Measurements from ENCODE around the gene PROSER3.
"Not testable (repeated sequence)": the region's sequence is repeated elsewhere in the genome, so short reads cannot be mapped to it uniquely, and the experiment has no call there.

Gene PROSER3

GRCh38 chr19:35722461-35722860 lies 35.5 kb upstream of the PROSER3 start:
- in situ Hi-C loops (cut with MboI; ENCODE audit: low sequenced_read_pairs): no loop called here

- in situ Hi-C loops (cut with MboI; ENCODE audit: low sequenced_read_pairs): no loop called here
Observed at GRCh38 chr19:35722897-35723296, 35.1 kb upstream of the PROSER3 start.

- in situ Hi-C loops (cut with MboI; ENCODE audit: low sequenced_read_pairs): no loop called here
Observed at GRCh38 chr19:35723671-35724070, 34.3 kb upstream of the PROSER3 start.

- in situ Hi-C loops (cut with MboI; ENCODE audit: low sequenced_read_pairs): not testable (repeated sequence)
Observed at GRCh38 chr19:35724132-35724531, 33.8 kb upstream of the PROSER3 start.

- in situ Hi-C loops (cut with MboI; ENCODE audit: low sequenced_read_pairs): no loop called here
Observed at GRCh38 chr19:35724560-35724959, 33.4 kb upstream of the PROSER3 start.

GRCh38 chr19:35725216-35725861 lies 32.6 kb upstream of the PROSER3 start:
- in situ Hi-C loops (cut with MboI; ENCODE audit: low sequenced_read_pairs): no loop called here

- in situ Hi-C loops (cut with MboI; ENCODE audit: low sequenced_read_pairs): no loop called here
Observed at GRCh38 chr19:35727053-35727955, 30.7 kb upstream of the PROSER3 start.

DNA sequence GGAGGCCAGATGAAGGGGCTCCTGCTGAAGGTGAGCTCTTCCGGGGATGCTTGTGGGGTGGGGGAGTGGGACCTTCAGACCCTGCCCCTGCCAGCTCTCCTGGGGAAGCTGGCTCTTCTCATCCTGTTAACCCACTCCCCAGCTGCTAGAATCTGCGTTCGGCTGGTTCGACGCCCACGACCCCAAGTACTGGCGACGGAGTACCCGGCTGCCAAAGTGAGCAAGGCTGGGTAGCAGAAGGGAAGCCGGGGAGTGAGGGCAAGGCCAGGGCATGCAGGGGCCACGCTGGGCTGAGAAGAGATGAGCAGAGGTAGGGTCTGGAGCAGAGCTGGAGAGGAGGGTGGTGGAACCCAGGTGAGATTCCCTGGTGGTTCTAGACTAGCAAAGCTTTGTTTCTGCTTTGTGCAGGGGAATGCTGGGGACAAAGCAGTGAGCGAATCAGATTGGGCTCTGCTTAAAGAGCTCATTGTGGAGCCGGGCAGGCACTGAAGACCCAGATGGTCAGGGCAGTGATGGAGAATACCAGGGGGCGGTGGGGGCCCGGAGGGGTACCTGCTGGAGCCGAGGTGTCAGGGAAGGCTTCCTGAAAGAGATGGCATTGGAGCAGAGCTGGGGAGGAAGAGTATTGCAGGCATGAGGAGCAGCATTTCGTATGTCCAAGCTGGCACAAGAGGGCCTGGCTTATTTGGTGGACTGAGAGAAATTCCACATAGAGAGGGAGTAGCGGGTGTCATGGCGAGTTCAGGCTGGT lies 29.8 kb upstream of the PROSER3 start:
- in situ Hi-C loops (cut with MboI; ENCODE audit: low sequenced_read_pairs): no loop called here

DNA sequence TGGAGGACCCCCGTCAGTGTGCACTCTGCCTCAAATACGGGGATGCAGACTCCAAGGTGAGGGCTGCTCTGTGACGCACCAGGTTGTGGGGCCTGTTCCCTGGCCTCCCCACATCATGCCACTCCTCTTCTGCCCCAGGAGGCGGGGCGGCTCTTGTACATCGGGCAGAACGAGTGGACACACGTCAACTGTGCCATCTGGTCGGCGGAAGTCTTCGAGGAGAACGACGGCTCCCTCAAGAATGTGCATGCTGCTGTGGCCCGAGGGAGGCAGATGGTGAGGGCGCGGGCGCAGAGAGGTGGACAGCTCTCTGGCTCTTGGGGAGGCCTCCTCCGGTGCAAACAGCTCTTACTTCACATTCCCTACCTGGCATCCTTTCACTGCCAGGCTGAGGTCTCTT lies 29.0 kb upstream of the PROSER3 start:
- in situ Hi-C loops (cut with MboI; ENCODE audit: low sequenced_read_pairs): no loop called here

- in situ Hi-C loops (cut with MboI; ENCODE audit: low sequenced_read_pairs): no loop called here
Observed at GRCh38 chr19:35729763-35730162, 28.2 kb upstream of the PROSER3 start.

DNA sequence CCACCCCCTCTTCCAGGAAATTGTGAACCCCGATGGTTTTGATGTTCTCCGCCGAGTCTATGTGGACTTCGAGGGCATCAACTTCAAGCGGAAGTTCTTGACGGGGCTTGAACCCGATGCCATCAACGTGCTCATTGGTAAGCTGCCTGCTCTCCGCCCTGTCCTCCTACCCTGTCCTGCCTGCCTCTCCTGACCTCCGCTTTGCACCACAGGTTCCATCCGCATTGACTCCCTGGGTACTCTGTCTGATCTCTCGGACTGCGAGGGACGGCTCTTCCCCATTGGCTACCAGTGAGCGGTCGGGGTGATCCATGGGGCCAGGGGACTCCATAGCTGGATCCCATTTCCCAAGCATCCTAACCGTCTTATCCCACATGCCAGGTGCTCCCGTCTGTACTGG lies 27.6 kb upstream of the PROSER3 start:
- in situ Hi-C loops (cut with MboI; ENCODE audit: low sequenced_read_pairs): no loop called here

DNA sequence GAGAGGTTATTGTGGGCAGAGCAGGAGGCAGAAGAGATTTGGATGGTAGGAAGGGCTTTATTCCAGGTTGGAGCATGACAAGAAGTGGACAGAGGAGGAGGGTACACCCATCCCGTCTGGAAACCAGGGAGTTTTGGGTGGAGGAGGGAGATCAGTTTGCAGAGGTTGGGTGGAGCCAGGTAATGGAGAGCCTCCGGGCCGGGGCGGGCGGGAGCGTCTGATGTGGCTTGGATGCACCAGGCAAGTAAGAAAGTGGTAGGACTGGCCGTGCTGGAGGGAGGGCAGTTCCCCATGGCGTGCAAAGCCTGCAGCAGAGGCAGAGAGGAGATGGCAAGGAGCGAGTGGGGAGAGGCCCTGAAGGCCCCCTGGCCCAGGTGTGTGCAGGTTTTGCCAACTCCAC lies 26.6 kb upstream of the PROSER3 start:
- in situ Hi-C loops (cut with MboI; ENCODE audit: low sequenced_read_pairs): no loop called here

DNA sequence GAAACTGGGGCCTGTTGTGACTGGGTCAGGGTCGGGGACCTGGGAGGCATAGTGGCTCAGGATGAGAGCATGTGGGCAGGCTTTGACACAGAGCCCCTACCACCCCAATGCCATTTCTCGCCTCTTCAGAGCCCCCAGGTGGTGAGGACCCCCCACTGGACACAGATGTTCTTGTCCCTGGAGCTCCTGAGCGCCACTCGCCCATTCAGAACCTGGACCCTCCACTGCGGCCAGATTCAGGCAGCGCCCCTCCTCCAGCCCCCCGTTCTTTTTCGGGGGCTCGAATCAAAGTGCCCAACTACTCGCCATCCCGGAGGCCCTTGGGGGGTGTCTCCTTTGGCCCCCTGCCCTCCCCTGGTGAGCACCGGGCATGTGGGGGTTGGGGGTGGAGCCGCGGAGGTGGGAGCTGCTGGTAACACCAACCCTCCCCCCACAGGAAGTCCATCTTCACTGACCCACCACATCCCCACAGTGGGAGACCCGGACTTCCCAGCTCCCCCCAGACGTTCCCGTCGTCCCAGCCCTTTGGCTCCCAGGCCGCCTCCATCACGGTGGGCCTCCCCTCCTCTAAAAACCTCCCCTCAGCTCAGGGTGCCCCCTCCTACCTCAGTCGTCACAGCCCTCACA lies 26.1 kb upstream of the PROSER3 start:
- in situ Hi-C loops (cut with MboI; ENCODE audit: low sequenced_read_pairs): no loop called here

- in situ Hi-C loops (cut with MboI; ENCODE audit: low sequenced_read_pairs): no loop called here
Observed at GRCh38 chr19:35732540-35733179, 25.3 kb upstream of the PROSER3 start.

DNA sequence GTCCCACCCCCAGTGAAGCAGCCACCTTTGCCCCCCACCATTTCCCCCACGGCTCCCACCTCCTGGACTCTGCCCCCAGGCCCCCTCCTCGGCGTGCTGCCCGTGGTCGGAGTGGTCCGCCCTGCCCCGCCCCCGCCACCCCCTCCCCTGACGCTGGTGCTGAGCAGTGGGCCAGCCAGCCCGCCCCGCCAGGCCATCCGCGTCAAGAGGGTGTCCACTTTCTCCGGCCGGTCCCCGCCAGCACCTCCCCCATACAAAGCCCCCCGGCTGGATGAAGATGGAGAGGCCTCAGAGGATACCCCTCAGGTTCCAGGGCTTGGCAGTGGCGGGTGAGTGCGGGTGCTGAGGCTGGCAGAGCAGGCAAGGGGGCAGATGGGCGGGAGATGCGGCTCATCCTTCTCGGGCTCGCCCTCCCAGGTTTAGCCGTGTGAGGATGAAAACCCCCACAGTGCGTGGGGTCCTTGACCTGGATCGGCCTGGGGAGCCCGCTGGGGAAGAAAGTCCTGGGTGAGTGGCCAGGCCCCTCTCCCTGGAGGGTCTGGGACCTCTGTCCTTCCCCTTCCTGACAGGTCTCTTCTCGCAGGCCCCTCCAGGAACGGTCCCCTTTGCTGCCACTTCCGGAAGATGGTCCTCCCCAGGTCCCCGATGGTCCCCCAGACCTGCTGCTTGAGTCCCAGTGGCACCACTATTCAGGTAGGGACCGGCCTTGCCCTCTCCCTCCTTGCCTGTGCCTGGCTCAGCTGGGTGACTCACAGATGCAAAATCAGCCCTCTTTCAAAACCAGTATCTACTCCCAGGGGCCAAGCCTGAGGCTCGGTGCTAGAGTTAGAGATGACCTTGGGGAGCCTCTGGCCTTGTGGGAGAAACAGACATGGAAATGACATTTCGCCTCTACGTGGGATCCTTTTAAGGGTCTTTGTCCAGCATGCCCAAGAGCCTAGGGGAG lies 24.5 kb upstream of the PROSER3 start:
- in situ Hi-C loops (cut with MboI; ENCODE audit: low sequenced_read_pairs): no loop called here

DNA sequence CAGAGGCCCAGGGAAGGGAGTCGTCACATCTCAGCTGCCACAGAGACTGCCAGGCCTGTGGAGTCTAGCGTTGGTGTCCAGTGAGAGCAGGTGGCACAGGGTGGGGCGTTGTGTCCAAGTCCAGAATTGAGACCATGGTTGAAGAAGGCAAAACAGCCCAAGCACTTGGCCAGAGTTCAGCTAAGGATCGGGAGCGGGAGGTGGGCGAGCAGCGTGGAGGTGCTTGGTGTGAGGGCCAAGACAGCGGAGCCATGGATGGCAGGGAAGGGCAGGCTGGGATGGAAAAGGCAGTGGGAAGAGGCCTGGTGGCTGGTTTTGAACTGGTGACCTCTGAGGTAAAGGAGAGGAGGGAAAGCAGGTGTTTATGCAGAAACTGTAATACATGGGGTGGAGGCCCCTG lies 23.7 kb upstream of the PROSER3 start:
- in situ Hi-C loops (cut with MboI; ENCODE audit: low sequenced_read_pairs): no loop called here

DNA sequence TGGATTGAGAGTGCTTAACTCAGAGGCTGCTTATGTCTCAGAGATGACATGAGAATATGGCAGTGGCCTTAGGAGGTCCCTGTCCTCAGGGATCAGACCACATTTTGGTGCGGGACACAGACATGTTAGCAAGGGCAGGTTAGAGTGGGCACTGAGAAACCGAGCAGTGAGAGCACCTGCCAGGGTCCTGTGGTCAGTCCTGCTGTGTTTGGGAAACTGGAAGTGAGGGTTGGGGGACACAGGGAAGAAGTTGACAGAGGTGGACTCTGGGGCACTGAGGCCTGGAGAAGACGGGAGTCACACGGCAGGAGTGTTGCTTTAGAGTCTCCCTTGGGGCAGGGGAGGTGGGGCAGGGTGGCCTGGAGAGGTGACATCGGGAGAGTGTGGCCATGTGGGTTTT lies 23.1 kb upstream of the PROSER3 start:
- in situ Hi-C loops (cut with MboI; ENCODE audit: low sequenced_read_pairs): no loop called here

- in situ Hi-C loops (cut with MboI; ENCODE audit: low sequenced_read_pairs): no loop called here
Observed at GRCh38 chr19:35736913-35737886, 20.8 kb upstream of the PROSER3 start.
